ENCODE measurements around the gene SRPK2. TPM values are rescaled to one million over a fixed set of nuclear protein-coding genes. Genes with fewer than 3 reads are reported as not detected.

SRPK2 gene
- total and polyA plus RNA-seq, 2 of the 13 experiments (the other 11 are each of a cell fraction or from before 2014, with no cell fraction given) = 10.1 to 22.3 TPM

DNA sequence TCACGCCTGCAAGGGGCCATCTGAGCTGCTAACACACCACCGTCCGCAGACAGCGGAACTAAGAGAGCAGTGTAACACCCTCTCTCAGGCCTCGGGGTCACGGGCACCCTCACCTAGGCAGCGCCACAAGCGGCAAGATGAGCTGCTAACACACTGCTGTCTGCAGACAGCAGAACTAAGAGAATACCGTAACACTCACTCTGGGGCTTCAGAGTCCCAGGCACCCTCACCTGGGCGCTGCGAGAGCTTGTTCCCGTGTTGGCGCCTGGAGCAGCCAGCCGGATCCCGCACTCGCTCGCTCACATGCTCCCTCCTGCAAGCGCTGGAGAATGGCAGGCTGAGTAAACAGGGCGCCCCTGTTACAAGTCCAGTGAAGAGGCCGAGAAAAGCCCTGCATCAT, 160.2 kb downstream of the SRPK2 start:
- no TSS peak for BruUV-seq (replicated peaks)
- Histone ChIP-seq H3K79me2 (ENCODE audit: insufficient read depth, low read length) (peaks cover 3% of the 10 kb centered on the region), H3K4me2 (ENCODE audit: low read depth, low read length) (no peak overlapping the region), H3K27ac (ENCODE audit: extremely low read length, insufficient read depth, low read length) (no peak overlapping the region), H4K20me1 (ENCODE audit: insufficient read depth, low read length) (no peaks in the 10 kb centered on the region), H3K9ac (ENCODE audit: insufficient read depth, low read depth, low read length) (no peak overlapping the region), H3K27me3 (ENCODE audit: control insufficient read depth in 1 of 2, insufficient read depth in 2 of 2, low read length in 2 of 2) (no peaks in the 10 kb centered on the region), H3K4me3 (replicated peaks in 1 of 3; ENCODE audit: insufficient read depth in 1 of 3, low read depth in 2 of 3, low read length in 3 of 3) (no peak overlapping the region), H3K9me3 (ENCODE audit: low read length) (no peaks in the 10 kb centered on the region), H3K36me3 (replicated peaks in 1 of 2; ENCODE audit: control insufficient read depth in 1 of 2, insufficient read depth in 2 of 2, low read length in 2 of 2) (no peaks in the 10 kb centered on the region), H2AFZ (ENCODE audit: low read length) (no peak overlapping the region), H3K4me1 (ENCODE audit: insufficient read depth, low read length) (peaks cover 2% of the 10 kb centered on the region)
- FAIRE-seq = no peak
- CTCF ChIA-PET (ENCODE audit: low intra/inter-chr PET ratio, low total read pairs) = no interaction called here
- DNase-seq (ENCODE audit: low spot score) = no peak
- ATAC-seq = no peak
- WGBS (ENCODE audit: low lambda C conversion rate) = 97% methylated on average over 8 of the region's 20 CpGs
- POLR2A ChIA-PET = no interaction called here
- in situ Hi-C loops (cut with HindIII; ENCODE audit: extremely low pct_ligation_motif_present, low pct_unique_long_range_greater_than_20kb) (no loop called here), intact Hi-C loops (cut with micrococcal nuclease; ENCODE audit: unreplicated experiment) (no loop called here)
- TF ChIP-seq ZNF317 (CRISPR knock-in tag; IDR thresholded peaks at IDR 0.05) (no peak), ZFP62 (CRISPR knock-in tag; IDR thresholded peaks at IDR 0.05) (no peak), NONO (IDR thresholded peaks at IDR 0.05) (no peak), NONO (CRISPR knock-in tag; conservative IDR thresholded peaks at IDR 0.05) (no peak), MIER3 (CRISPR knock-in tag; IDR thresholded peaks at IDR 0.05; ENCODE audit: borderline replicate concordance) (no peak), ZNF350 (CRISPR knock-in tag; IDR thresholded peaks at IDR 0.05; ENCODE audit: borderline replicate concordance, low read depth) (no peak), ZNF251 (CRISPR knock-in tag; IDR thresholded peaks at IDR 0.05) (no peak), ATRX (CRISPR knock-in tag; IDR thresholded peaks at IDR 0.05; ENCODE audit: borderline replicate concordance) (no peak), ZNF121 (CRISPR knock-in tag; IDR thresholded peaks at IDR 0.05) (no peak), POLR2AphosphoS2 (IDR thresholded peaks at IDR 0.05; ENCODE audit: low read depth, low read length) (no peak), DR1 (CRISPR knock-in tag; IDR thresholded peaks at IDR 0.05) (no peak), KAT2B (IDR thresholded peaks at IDR 0.05; ENCODE audit: borderline replicate concordance, low read depth, low read length) (no peak), CBFB (CRISPR knock-in tag; IDR thresholded peaks at IDR 0.05) (no peak), HOXD1 (CRISPR knock-in tag; IDR thresholded peaks at IDR 0.05) (no peak), PAF1 (CRISPR knock-in tag; IDR thresholded peaks at IDR 0.05) (no peak), KDM4B (CRISPR knock-in tag; IDR thresholded peaks at IDR 0.05) (no peak)
- TF ChIP-seq, protein P1, sequence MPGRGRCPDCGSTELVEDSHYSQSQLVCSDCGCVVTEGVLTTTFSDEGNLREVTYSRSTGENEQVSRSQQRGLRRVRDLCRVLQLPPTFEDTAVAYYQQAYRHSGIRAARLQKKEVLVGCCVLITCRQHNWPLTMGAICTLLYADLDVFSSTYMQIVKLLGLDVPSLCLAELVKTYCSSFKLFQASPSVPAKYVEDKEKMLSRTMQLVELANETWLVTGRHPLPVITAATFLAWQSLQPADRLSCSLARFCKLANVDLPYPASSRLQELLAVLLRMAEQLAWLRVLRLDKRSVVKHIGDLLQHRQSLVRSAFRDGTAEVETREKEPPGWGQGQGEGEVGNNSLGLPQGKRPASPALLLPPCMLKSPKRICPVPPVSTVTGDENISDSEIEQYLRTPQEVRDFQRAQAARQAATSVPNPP (CRISPR knock-in tag; IDR thresholded peaks at IDR 0.05) = no peak

All from HepG2 (cell line).